ENCODE measurements around the gene TPST1. TPM values are rescaled to one million over a fixed set of nuclear protein-coding genes. Genes with fewer than 3 reads are reported as not detected.
"Not testable (repeated sequence)": the region's sequence is repeated elsewhere in the genome, so short reads cannot be mapped to it uniquely, and the experiment has no call there.

TPST1 gene
- total RNA-seq (1.2 TPM), polyA plus RNA-seq (under 1 TPM in 2 of 4 donors, not detected in 2; 0.15 to 0.24 TPM)

DNA sequence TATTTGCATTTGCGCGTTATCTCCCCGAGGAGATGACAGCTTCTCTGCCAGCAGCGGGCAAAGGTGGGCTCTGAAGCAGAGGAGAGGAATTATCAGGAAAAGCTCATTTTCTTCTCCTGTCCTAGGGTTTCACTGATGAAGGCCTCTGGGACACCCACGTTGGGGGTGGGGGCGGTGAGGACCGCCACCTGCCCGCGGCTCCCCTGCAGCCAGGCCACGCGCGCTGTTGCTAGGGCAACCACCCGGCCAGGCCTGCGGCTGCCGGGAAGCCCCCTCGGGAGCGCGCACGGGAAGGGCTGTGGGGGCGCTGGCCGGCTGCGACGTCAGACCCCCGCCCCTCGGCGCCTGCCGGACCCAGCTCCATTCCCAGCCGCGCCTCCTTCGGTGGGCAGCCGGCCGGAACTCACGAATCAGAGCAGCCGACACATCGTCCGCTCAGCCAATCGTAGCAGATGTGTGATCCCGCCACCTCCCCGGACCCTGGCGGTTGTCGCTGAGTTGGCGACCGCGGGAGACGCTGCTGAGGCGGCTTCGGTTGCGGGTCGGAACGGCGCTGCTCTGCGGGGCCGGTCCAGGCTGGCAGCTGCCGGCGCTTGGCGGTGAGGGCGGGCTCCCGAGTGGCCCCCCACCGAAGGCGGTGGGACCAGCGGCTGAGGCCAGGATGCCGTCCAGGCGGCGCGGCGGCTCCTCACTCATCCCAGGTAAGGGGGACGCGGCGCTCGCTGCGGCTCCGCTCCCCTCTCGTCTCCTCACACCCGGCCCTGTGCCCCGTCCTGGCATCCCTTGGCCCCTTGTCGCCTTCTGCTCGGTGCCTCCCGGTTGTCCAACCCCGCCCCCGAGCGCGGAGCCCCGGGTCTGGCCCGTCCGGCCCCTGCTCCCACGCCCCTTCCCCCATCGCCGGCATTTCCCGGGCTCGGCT lies at the start of gene TPST1:
TPST1 (plus strand) TSS at position 513 of the 919 bp plus-strand sequence. CDS start 35,092 bp downstream, outside the sequence.
- peak within 1 kb of the TSS; percentile 84 to 95 (median 88) for H3K4me3 Mint-ChIP-seq
- H3K27ac ChIP-seq (ENCODE audit: insufficient read depth, low read length, poor library complexity, severe bottlenecking), result no peak within 1 kb of the TSS
- peaks cover 15% of the 10 kb centered on the region for H3K4me1 ChIP-seq (ENCODE audit: control insufficient read depth, insufficient read depth, low read length, poor library complexity, severe bottlenecking)
- H3K27me3 Mint-ChIP-seq, result peaks cover 68% of the 10 kb centered on the region
- H3K9me3 Mint-ChIP-seq, result peaks cover 0 to 5% (median 0%) of the 10 kb centered on the region in 7 donors
- H3K36me3 ChIP-seq (ENCODE audit: control insufficient read depth, insufficient read depth, low read length), result no peaks in the 10 kb centered on the region
- ATAC-seq (ENCODE audit: low read depth in 2 of 2), result peak; percentile 80 to 89
- peak within 1 kb of the TSS; percentile 57 for H3K4me3 ChIP-seq (ENCODE audit: low read depth, low read length)
- peak; percentile 55 to 76 (median 62) for DNase-seq
- H3K27me3 ChIP-seq (ENCODE audit: control insufficient read depth, insufficient read depth, low read length), result peaks cover 25% of the 10 kb centered on the region
- peak within 1 kb of the TSS in 1 of 3 donors; percentile 79 for H3K27ac Mint-ChIP-seq
- peaks cover 0 to 37% (median 22%) of the 10 kb centered on the region in 4 donors for H3K4me1 Mint-ChIP-seq
- H3K9me3 ChIP-seq (ENCODE audit: control insufficient read depth in 2 of 2, low read length in 2 of 2), result no peaks in the 10 kb centered on the region
- H3K36me3 Mint-ChIP-seq, result no peaks in the 10 kb centered on the region

DNA sequence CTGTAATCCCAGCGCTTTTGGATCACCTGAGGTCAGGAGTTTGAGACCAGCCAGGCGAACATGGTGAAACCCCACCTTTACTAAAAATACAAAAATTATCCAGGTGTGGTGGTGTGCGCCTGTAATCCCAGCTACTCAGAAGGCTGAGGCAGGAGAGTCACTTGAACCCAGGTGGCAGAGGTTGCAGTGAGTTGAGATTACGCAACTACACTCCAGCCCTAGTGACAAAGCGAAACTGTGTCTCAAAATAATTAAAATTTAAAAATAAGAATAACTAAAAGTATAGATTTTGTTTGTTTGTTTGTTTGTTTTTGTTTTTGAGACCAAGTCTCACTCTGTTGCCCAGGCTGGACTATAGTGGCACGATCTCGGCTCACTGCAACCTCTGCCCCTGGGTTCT lies 49.1 kb upstream of the TPST1 start:
- H3K4me3 Mint-ChIP-seq; H3K4me1 ChIP-seq (ENCODE audit: control insufficient read depth, insufficient read depth, low read length, poor library complexity, severe bottlenecking); H3K27me3 ChIP-seq (ENCODE audit: control insufficient read depth, insufficient read depth, low read length); H3K4me1 Mint-ChIP-seq; H3K9me3 ChIP-seq (ENCODE audit: control insufficient read depth in 2 of 2, low read length in 2 of 2); DNase-seq; H3K27me3 Mint-ChIP-seq; H3K9me3 Mint-ChIP-seq; H3K27ac Mint-ChIP-seq; ATAC-seq (ENCODE audit: low read depth in 2 of 2); H3K4me3 ChIP-seq (ENCODE audit: low read depth, low read length); H3K27ac ChIP-seq (ENCODE audit: insufficient read depth, low read length, poor library complexity, severe bottlenecking): not testable (repeated sequence)
- H3K36me3 Mint-ChIP-seq, result peaks cover 40% of the 10 kb centered on the region
- peaks cover 42% of the 10 kb centered on the region for H3K36me3 ChIP-seq (ENCODE audit: control insufficient read depth, insufficient read depth, low read length)

DNA sequence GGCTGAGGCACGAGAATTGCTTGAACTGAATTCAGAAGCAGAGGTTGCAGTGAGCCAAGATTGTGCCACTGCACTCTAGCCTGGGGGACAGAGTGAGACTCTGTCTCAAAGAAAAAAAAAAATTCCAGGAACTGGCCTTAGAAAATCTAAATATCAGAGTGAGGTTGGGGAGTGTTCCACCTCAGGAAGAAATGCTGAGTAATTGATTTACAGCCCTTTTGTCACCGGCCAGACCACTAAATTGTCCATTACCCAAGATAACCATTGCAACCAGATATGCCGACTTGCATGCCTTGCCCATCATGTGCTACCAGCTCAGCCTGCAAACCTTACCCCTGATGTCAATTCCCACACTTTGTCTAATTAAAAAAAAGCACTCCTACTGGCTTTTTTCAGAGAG lies 48.1 kb upstream of the TPST1 start:
- Histone ChIP-seq H3K27ac (ENCODE audit: insufficient read depth, low read length, poor library complexity, severe bottlenecking) (no peak overlapping the region), H3K27me3 (ENCODE audit: control insufficient read depth, insufficient read depth, low read length) (no peaks in the 10 kb centered on the region), H3K9me3 (ENCODE audit: control insufficient read depth in 2 of 2, low read length in 2 of 2) (no peaks in the 10 kb centered on the region), H3K4me3 (ENCODE audit: low read depth, low read length) (no peak overlapping the region), H3K4me1 (ENCODE audit: control insufficient read depth, insufficient read depth, low read length, poor library complexity, severe bottlenecking) (no peaks in the 10 kb centered on the region), H3K36me3 (ENCODE audit: control insufficient read depth, insufficient read depth, low read length) (peaks cover 37% of the 10 kb centered on the region)
- peaks cover 0 to 9% (median 0%) of the 10 kb centered on the region in 7 donors for H3K9me3 Mint-ChIP-seq
- DNase-seq (no peak), ATAC-seq (ENCODE audit: low read depth in 2 of 2) (no peak)
- H3K4me1 Mint-ChIP-seq, result peaks cover 0 to 3% (median 0%) of the 10 kb centered on the region in 4 donors
- H3K4me3 Mint-ChIP-seq, result no peak overlapping the region
- no peak overlapping the region for H3K27ac Mint-ChIP-seq
- peaks cover 38% of the 10 kb centered on the region for H3K36me3 Mint-ChIP-seq
- no peaks in the 10 kb centered on the region for H3K27me3 Mint-ChIP-seq

DNA sequence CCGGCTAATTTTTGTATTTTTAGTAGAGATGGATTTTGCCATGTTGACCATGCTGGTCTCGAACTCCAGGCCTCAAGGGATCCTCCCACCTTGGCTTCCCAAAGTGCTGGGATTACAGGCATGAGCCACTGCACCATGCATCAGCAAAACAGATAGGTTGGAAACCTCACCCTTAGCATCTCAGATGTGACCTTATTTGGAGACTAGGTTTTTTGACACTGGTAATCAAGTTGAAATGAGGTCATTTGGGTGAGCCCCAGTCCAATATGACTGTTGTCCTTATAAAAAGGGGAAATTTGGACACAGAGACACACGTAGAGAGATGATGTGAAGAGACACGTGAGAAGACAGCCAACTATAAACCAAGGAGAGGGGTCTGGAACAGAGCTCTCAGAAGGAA lies 42.5 kb upstream of the TPST1 start:
- Mint-ChIP-seq H3K9me3 (peaks cover 0 to 9% (median 0%) of the 10 kb centered on the region in 7 donors), H3K4me3 (no peak overlapping the region), H3K36me3 (peaks cover 8% of the 10 kb centered on the region), H3K4me1 (no peaks in the 10 kb centered on the region), H3K27ac (no peak overlapping the region), H3K27me3 (no peaks in the 10 kb centered on the region)
- Histone ChIP-seq H3K27ac (ENCODE audit: insufficient read depth, low read length, poor library complexity, severe bottlenecking) (no peak overlapping the region), H3K9me3 (ENCODE audit: control insufficient read depth in 2 of 2, low read length in 2 of 2) (no peaks in the 10 kb centered on the region), H3K36me3 (ENCODE audit: control insufficient read depth, insufficient read depth, low read length) (peaks cover 7% of the 10 kb centered on the region), H3K4me1 (ENCODE audit: control insufficient read depth, insufficient read depth, low read length, poor library complexity, severe bottlenecking) (no peaks in the 10 kb centered on the region), H3K27me3 (ENCODE audit: control insufficient read depth, insufficient read depth, low read length) (no peaks in the 10 kb centered on the region), H3K4me3 (ENCODE audit: low read depth, low read length) (no peak overlapping the region)
- ATAC-seq (ENCODE audit: low read depth in 2 of 2) (no peak), DNase-seq (no peak)

- H3K27ac ChIP-seq (ENCODE audit: insufficient read depth, low read length, poor library complexity, severe bottlenecking), result no peak overlapping the region
- Mint-ChIP-seq H3K4me1 (no peaks in the 10 kb centered on the region), H3K27ac (no peak overlapping the region), H3K27me3 (no peaks in the 10 kb centered on the region), H3K36me3 (peaks cover 5% of the 10 kb centered on the region), H3K9me3 (peaks cover 0 to 6% (median 0%) of the 10 kb centered on the region in 7 donors), H3K4me3 (no peak overlapping the region)
- ATAC-seq (ENCODE audit: low read depth in 2 of 2), result no peak
- H3K9me3 ChIP-seq (ENCODE audit: control insufficient read depth in 2 of 2, low read length in 2 of 2), result no peaks in the 10 kb centered on the region
- H3K4me1 ChIP-seq (ENCODE audit: control insufficient read depth, insufficient read depth, low read length, poor library complexity, severe bottlenecking), result no peaks in the 10 kb centered on the region
- no peaks in the 10 kb centered on the region for H3K27me3 ChIP-seq (ENCODE audit: control insufficient read depth, insufficient read depth, low read length)
- DNase-seq, result no peak
- H3K36me3 ChIP-seq (ENCODE audit: control insufficient read depth, insufficient read depth, low read length), result peaks cover 4% of the 10 kb centered on the region
- H3K4me3 ChIP-seq (ENCODE audit: low read depth, low read length), result no peak overlapping the region
Observed at GRCh38 chr7:66163186-66163610, 41.9 kb upstream of the TPST1 start.

DNA sequence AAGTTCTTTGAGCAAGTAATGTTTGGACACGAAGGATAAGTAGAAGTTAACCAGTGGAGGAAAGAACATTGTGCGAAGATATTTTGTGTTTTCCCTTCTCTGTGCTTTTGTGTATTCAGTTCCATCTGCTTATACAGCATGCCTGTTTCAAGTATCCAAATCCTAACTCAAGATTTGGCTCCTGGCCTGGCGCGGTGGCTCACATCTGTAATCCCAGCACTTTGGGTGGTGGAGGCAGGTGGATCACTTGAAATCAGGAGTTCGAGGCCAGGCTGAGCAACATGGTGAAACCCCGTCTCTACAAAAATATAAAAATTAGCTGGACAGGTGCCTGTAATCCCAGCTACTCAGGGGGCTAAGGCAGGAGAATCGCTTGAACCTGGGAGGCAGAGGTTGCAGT lies 40.8 kb upstream of the TPST1 start:
- Mint-ChIP-seq H3K4me1 (no peaks in the 10 kb centered on the region), H3K36me3 (no peaks in the 10 kb centered on the region), H3K27ac (no peak overlapping the region), H3K27me3 (no peaks in the 10 kb centered on the region), H3K9me3 (peaks cover 0 to 6% (median 0%) of the 10 kb centered on the region in 7 donors), H3K4me3 (no peak overlapping the region)
- Histone ChIP-seq H3K27me3 (ENCODE audit: control insufficient read depth, insufficient read depth, low read length) (no peaks in the 10 kb centered on the region), H3K36me3 (ENCODE audit: control insufficient read depth, insufficient read depth, low read length) (no peaks in the 10 kb centered on the region), H3K4me3 (ENCODE audit: low read depth, low read length) (no peak overlapping the region), H3K9me3 (ENCODE audit: control insufficient read depth in 2 of 2, low read length in 2 of 2) (no peaks in the 10 kb centered on the region), H3K4me1 (ENCODE audit: control insufficient read depth, insufficient read depth, low read length, poor library complexity, severe bottlenecking) (no peaks in the 10 kb centered on the region), H3K27ac (ENCODE audit: insufficient read depth, low read length, poor library complexity, severe bottlenecking) (no peak overlapping the region)
- no peak for ATAC-seq (ENCODE audit: low read depth in 2 of 2)
- no peak for DNase-seq

GRCh38 chr7:66167773-66168387 lies 37.3 kb upstream of the TPST1 start:
- peaks cover 0 to 2% (median 0%) of the 10 kb centered on the region in 7 donors for H3K9me3 Mint-ChIP-seq
- H3K4me3 ChIP-seq (ENCODE audit: low read depth, low read length), result no peak overlapping the region
- no peaks in the 10 kb centered on the region for H3K27me3 Mint-ChIP-seq
- H3K4me1 ChIP-seq (ENCODE audit: control insufficient read depth, insufficient read depth, low read length, poor library complexity, severe bottlenecking), result no peaks in the 10 kb centered on the region
- H3K27me3 ChIP-seq (ENCODE audit: control insufficient read depth, insufficient read depth, low read length), result no peaks in the 10 kb centered on the region
- H3K27ac ChIP-seq (ENCODE audit: insufficient read depth, low read length, poor library complexity, severe bottlenecking), result no peak overlapping the region
- H3K4me1 Mint-ChIP-seq, result no peaks in the 10 kb centered on the region
- H3K36me3 Mint-ChIP-seq, result no peaks in the 10 kb centered on the region
- no peak for ATAC-seq (ENCODE audit: low read depth in 2 of 2)
- no peaks in the 10 kb centered on the region for H3K9me3 ChIP-seq (ENCODE audit: control insufficient read depth in 2 of 2, low read length in 2 of 2)
- no peak overlapping the region for H3K4me3 Mint-ChIP-seq
- no peak for DNase-seq
- H3K27ac Mint-ChIP-seq, result no peak overlapping the region
- H3K36me3 ChIP-seq (ENCODE audit: control insufficient read depth, insufficient read depth, low read length), result no peaks in the 10 kb centered on the region

All from CD4-positive, CD25-positive, alpha-beta regulatory T cell (primary cell).